ENCODE data around the gene TCF4.
"Not testable (repeated sequence)": the region's sequence is repeated elsewhere in the genome, so short reads cannot be mapped to it uniquely, and the experiment has no call there.

TCF4 gene

GRCh38 chr18:55475467-55475866, 112.5 kb downstream of the TCF4 start:
- DNase-seq (ENCODE audit: low read depth), result no peak

- DNase-seq (ENCODE audit: low read depth), result no peak
These were observed 114.4 kb downstream of the TCF4 start for GRCh38 chr18:55473560-55473959.

- no peak for DNase-seq (ENCODE audit: low read depth)
These were observed 114.9 kb downstream of the TCF4 start for GRCh38 chr18:55473058-55473457.

GRCh38 chr18:55470826-55471225, 117.2 kb downstream of the TCF4 start:
- DNase-seq (ENCODE audit: low read depth), result no peak

- DNase-seq (ENCODE audit: low read depth), result not testable (repeated sequence)
These were observed 118.9 kb downstream of the TCF4 start for GRCh38 chr18:55469134-55469533.

- no peak for DNase-seq (ENCODE audit: low read depth)
These were observed 121.2 kb downstream of the TCF4 start for GRCh38 chr18:55466789-55467188.

- DNase-seq (ENCODE audit: low read depth), result no peak
These were observed 122.7 kb downstream of the TCF4 start for GRCh38 chr18:55465313-55465712.

GRCh38 chr18:55464581-55464980, 123.4 kb downstream of the TCF4 start:
- no peak for DNase-seq (ENCODE audit: low read depth)

GRCh38 chr18:55462652-55463051, 125.3 kb downstream of the TCF4 start:
- DNase-seq (ENCODE audit: low read depth), result no peak

- no peak for DNase-seq (ENCODE audit: low read depth)
These were observed 126.1 kb downstream of the TCF4 start for GRCh38 chr18:55461848-55462247.

GRCh38 chr18:55458456-55459203, 129.4 kb downstream of the TCF4 start:
- no peak for DNase-seq (ENCODE audit: low read depth)

- no peak for DNase-seq (ENCODE audit: low read depth)
These were observed 131.0 kb downstream of the TCF4 start for GRCh38 chr18:55457028-55457427.

- DNase-seq (ENCODE audit: low read depth), result no peak
These were observed 132.1 kb downstream of the TCF4 start for GRCh38 chr18:55455938-55456337.

GRCh38 chr18:55453186-55453585, 134.8 kb downstream of the TCF4 start:
- DNase-seq (ENCODE audit: low read depth), result no peak

- peak; percentile 29 for DNase-seq (ENCODE audit: low read depth)
These were observed 135.8 kb downstream of the TCF4 start for GRCh38 chr18:55452123-55452611.

- DNase-seq (ENCODE audit: low read depth), result no peak
These were observed 138.4 kb downstream of the TCF4 start for GRCh38 chr18:55449412-55450140.

GRCh38 chr18:55448420-55448819, 139.6 kb downstream of the TCF4 start:
- no peak for DNase-seq (ENCODE audit: low read depth)

GRCh38 chr18:55447672-55448018, 140.3 kb downstream of the TCF4 start:
- DNase-seq (ENCODE audit: low read depth), result no peak

- DNase-seq (ENCODE audit: low read depth), result no peak
These were observed 140.9 kb downstream of the TCF4 start for GRCh38 chr18:55446996-55447671.

- DNase-seq (ENCODE audit: low read depth), result no peak
These were observed 143.5 kb downstream of the TCF4 start for GRCh38 chr18:55444536-55444935.

GRCh38 chr18:55443776-55444175, 144.2 kb downstream of the TCF4 start:
- DNase-seq (ENCODE audit: low read depth), result no peak

GRCh38 chr18:55442561-55442960, 145.4 kb downstream of the TCF4 start:
- DNase-seq (ENCODE audit: low read depth), result no peak

GRCh38 chr18:55440988-55441387, 147.0 kb downstream of the TCF4 start:
- no peak for DNase-seq (ENCODE audit: low read depth)

Data from fibroblast of gingiva (primary cell).